Measurements from ENCODE around the gene SYT9.

- TF ChIP-seq, protein P1, sequence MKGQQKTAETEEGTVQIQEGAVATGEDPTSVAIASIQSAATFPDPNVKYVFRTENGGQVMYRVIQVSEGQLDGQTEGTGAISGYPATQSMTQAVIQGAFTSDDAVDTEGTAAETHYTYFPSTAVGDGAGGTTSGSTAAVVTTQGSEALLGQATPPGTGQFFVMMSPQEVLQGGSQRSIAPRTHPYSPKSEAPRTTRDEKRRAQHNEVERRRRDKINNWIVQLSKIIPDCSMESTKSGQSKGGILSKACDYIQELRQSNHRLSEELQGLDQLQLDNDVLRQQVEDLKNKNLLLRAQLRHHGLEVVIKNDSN (IDR thresholded peaks at IDR 0.05; ENCODE audit: borderline replicate concordance, extremely low read length, insufficient read depth, low read depth, low read length): no peak
- TF ChIP-seq CHD4 (IDR thresholded peaks at IDR 0.05) (no peak), EP300 (IDR thresholded peaks at IDR 0.05; ENCODE audit: borderline replicate concordance in 1 of 2, control insufficient read depth in 1 of 2, low read depth in 2 of 2, low read length in 2 of 2) (no peak), JUNB (IDR thresholded peaks at IDR 0.05) (no peak), POLR2A (IDR thresholded peaks at IDR 0.05; ENCODE audit: low read depth, low read length) (no peak), NRF1 (conservative IDR thresholded peaks at IDR 0.05; ENCODE audit: low read depth, low read length) (no peak), CBX5 (IDR thresholded peaks at IDR 0.05; ENCODE audit: low read depth) (no peak), TBL1XR1 (IDR thresholded peaks at IDR 0.05; ENCODE audit: low read depth, low read length) (no peak), BCLAF1 (IDR thresholded peaks at IDR 0.05) (no peak), SMC3 (IDR thresholded peaks at IDR 0.05; ENCODE audit: borderline replicate concordance, low read length) (no peak)
- TF ChIP-seq, protein P2, sequence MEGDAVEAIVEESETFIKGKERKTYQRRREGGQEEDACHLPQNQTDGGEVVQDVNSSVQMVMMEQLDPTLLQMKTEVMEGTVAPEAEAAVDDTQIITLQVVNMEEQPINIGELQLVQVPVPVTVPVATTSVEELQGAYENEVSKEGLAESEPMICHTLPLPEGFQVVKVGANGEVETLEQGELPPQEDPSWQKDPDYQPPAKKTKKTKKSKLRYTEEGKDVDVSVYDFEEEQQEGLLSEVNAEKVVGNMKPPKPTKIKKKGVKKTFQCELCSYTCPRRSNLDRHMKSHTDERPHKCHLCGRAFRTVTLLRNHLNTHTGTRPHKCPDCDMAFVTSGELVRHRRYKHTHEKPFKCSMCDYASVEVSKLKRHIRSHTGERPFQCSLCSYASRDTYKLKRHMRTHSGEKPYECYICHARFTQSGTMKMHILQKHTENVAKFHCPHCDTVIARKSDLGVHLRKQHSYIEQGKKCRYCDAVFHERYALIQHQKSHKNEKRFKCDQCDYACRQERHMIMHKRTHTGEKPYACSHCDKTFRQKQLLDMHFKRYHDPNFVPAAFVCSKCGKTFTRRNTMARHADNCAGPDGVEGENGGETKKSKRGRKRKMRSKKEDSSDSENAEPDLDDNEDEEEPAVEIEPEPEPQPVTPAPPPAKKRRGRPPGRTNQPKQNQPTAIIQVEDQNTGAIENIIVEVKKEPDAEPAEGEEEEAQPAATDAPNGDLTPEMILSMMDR (IDR thresholded peaks at IDR 0.05 in 2 of 3, conservative IDR thresholded peaks at IDR 0.05 in 1 of 3; ENCODE audit: control insufficient read depth in 2 of 3, extremely low read depth in 1 of 3, insufficient read depth in 1 of 3, low read depth in 3 of 3, low read length in 3 of 3): no peak
Observed at GRCh38 chr11:7498193-7498592, 246.5 kb downstream of the SYT9 start.

Measured in GM12878 (cell line).